GM18870 (cell line): Measurements from ENCODE around the gene SORBS1.

Source experiments
- ATAC-seq: cut with Tn5 transposase; IDR thresholded peaks from one replicate; pipeline ENCODE4 v1.9.1; 2021; ENCODE audit warnings: moderate library complexity; ENCODE audit not compliant: unreplicated experiment

The SORBS1 gene

DNA sequence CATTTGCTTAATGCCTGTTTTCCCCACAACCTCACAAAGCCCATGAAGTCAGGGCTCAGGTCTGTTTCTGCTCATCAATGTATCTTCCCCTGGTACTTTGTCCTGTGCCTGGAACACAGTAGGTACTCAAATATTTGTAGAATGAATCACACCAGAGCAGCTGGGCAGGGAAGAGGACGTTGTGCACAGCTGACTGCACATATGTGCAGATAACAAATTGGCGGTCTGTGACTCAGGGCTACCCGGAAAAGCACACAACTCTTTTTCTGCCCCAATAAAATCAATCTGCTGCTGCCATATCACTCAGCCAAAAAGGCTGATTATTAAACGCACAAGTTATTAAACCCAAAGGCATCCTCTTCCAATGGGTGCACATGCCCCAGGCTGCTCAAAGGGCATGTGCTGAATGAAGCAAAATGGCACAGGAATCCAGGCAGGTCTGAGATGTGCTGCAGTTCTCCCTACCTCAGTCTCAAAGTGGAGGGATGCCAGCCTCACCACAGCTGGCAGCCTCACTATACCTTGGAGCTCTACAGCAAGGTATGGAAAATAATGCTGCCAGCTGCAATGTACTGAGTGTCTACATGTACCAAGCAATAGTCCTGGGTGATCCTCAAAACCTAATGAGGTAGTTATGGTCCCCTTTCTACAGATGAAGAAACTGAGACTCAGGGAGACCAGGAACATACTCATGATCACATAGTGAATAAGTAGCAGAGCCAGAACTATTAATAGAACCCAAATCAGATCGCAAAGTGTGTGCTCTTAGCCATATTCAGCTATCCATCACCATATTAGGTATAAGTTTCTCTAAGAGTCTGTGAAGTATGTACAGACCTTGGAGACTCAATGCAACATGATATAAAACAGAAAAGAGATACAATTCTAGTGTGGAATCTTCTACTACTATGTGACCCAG lies 43.4 kb downstream of the SORBS1 start:
- ATAC-seq, result no peak

DNA sequence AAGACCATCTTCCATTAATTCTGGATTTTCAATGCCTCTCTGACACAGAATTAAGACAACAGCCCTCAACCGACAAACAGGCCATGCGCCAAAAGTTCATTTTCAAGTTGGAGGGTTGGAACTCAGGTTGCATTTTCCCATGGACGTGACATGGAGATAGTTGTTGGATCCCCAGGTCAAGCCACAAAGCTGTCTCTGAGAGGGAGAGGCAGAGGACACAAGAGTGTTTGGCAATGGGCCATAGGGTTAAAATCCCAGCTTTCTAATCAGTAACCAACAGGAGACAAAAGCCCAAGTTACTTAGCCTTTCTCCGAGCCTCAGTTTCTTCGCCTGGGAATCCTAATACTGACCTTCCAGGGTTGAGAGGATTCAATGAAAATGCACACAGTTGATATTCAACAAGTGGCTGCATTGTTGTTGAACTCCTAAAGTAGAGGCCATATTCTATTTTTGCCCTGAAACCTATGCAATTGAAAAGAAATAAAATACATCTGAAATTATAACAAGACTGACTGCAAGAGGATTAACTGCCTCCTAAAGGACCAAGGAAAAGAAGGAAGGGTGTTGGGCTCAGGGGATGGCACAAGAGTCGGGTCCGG lies 44.3 kb downstream of the SORBS1 start:
- no peak for ATAC-seq

DNA sequence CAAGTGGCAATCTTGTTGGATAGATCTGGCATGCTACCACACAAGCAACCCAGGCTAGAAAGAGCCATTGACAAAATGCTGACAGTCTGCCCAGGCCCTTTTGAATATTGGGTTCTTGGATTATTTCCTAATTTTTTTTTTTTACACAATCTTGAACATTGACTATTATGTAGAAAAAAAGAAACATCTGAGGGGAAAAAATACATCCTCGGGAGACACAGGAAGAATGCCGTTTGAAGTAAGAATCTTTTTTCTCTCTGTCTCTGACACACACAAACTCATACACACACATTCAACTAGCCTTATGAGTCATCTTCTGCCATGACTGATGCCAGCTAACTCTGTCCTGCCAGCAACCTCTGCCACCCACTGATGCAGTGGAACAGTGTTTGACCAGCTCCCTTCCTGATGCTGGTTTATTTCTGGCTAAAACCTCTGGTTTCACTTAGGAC lies 47.2 kb downstream of the SORBS1 start:
- no peak for ATAC-seq

DNA sequence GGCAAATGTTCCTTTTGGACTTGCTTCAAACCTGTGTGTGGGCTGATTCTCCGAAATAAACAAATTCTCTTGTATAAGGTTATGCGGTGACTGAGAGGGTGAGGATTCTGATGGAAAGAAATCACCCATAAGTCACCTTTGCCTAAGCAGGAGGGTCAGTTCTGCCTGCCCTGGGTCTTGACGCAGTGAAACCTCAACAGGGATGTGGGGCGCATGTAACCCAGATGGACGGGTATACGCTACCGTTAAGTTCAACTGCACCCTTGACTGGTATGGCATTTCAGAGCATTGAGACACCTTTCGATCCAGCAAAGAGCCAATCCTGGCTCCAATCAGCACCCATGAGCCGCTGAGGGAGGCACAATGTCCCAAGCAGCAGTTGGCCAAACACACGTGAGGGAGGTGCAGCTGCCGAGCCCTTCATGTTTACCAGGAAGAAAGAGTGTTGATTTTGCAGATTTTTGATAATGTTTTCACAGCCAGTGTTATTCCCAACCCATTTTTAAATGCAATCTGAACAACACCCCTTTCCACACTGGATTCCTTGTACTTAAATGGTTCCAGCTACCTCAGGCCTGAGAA lies 48.1 kb downstream of the SORBS1 start:
- no peak for ATAC-seq

DNA sequence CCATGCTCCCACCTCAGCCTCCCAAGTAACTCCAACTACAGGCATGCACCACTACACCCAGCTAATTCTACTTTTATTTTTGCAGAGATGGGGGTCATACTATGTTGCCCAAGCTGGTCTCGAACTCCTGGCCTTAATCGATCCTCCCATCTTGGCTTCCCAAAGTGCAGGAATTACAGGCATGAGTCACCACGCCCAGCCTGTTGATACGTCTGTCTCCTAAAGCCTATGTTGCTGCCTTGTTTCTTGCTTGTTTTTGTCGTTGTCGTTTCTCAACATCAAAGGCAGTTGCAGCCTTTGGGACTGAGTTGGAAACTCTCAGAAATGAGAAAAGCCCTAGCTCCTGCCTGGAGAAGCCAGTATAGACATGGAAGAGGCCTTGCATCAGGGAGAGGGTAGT lies 49.9 kb downstream of the SORBS1 start:
- ATAC-seq, result no peak

DNA sequence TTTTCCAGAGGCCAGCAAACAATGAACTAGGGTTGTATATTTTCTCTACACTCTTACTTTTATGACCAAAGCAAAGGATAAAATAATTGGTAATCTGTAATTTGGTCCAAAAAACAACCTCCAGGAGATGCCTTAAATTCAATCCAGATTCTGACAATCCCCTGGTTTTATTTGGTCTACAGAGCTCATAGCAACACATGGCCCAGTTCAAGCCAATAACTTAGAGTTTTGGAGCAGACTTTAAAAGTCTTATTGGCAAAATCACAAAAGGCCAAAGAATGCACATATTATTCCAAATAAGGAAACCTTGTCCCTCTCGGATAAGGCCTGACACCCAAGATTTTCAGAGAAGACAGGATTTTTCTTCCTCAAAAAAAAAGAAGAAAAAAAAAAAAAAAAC lies 51.9 kb downstream of the SORBS1 start:
- ATAC-seq, result no peak

DNA sequence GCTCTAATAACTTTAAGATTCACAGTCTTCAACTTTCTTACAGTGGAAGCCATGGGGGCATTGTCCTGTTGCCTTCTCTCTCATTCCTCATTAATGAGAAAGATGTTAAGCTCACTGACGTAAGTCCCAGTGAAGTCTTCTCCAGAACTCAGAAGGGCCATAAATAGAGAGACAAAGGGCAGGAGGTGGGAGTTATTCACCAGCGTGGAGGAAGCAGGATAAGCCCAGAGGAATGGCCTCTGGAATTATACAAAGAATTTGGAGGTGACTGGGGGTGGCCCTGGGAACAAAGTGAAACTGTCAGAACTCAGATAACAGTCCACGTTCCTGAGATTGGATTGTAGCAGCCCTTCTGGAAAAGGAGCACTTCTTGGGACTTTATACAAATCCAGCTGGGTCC lies 52.4 kb downstream of the SORBS1 start:
- no peak for ATAC-seq

DNA sequence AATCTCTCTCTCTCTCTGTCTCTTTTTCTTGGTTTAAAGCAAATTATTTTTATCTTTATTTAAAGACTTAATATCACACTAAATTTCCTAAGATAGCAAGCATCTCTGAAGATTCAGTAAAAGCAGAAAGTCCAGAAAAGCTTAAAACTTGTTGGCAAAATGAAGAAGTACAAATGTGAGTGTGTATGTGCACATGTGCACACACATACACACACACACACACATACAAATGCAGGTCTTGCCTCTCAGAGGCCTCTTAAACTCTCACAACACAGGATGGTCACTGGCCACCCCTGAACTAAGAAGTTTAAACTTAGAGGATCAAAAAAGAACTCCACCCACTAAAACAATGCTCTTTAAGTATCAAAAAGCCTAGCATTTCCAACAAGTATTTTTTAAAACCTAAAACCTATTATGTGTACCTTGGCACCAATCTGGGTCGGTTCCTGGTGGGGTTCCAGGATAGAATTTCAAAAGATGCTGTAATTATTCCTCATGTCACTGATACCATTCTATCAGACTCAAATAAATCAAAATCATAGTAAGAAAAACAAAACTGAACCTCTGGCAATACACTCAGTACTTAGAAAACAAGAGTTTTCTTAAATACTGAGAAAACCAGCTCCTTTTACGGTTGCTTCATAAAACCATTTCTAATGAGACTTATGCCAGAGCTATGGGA lies 55.0 kb downstream of the SORBS1 start:
- ATAC-seq, result no peak

DNA sequence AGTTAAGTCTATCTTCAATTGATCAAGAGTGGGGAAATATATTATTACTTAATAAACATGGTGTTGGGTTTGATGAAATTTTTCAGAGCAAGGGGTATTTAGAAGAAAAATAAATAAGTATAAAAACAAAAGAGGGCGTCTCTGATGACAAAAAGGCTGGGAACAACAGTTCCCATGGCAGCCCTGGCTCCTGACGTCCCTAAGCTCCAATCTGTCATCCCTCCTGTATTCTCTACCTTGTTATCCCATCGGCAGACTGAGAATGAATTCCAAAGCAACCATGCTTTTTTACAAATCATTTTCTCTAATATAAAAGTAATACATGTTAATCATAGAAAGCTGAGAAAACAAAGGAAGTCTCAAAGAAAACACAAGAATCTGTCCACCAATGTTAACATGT lies 55.5 kb downstream of the SORBS1 start:
- ATAC-seq, result no peak

DNA sequence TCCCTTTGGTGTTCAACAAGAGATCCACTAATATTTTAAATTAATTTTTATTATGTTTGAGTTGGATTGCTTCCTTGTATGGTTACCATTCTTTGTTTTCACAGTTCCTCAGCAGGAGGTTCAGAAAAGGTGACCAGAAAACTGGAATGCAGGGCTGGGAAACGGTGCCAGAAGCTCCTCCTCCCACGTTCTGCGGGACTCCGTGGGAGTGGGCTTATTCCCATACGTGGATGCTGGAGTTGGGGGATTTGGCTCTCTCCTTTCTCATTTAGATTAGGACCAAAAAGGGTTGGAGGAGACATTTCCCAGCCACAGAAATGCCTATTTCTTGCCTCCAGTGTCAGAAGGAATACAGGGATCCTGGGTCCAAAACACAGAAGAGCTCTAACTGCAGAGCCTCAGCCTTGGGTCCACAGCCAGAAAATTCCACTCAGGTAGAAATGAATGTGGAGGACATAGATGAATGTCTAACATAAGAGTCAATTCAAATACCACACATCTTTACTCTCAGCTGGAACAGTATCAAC lies 56.0 kb downstream of the SORBS1 start:
- no peak for ATAC-seq

DNA sequence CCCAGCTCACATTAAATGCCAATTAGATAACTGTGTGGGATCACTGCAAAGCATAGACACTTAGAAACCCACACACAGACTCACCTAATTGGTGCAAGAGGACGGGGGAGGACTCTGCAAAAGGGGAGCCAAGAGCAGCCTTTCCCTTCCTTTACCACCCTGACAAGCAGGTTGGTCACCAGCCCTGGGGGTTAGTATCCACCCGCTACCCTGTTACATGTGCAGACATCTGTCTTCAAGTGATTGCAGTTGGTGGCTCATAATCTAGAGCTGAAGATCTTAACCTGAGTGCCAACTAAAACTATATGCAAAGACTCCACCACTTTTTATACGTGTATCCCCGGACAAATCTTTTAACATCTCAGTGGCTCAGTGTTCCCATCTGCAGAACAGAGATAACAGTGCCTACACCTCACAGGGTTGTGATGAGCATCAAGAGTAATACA lies 56.9 kb downstream of the SORBS1 start:
- ATAC-seq, result no peak

DNA sequence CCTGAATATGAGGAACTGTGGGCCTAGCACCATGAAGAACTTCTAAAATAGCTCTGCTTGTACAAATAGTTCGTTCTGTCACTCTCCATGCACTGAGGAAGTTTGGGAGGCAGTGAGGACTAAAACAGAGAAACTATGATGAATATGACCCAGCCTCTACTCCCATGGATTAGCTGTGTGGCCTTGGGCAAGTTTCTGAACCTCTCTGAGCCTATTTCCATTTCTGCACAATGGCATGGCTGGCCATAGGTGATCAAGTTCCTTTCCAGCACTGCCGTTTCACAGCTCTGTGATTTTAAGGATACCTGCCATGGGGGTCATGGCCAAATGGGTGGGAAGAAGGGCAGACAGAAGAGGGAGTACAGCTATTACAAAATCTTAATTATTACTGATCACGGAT lies 57.6 kb downstream of the SORBS1 start:
- ATAC-seq, result no peak

DNA sequence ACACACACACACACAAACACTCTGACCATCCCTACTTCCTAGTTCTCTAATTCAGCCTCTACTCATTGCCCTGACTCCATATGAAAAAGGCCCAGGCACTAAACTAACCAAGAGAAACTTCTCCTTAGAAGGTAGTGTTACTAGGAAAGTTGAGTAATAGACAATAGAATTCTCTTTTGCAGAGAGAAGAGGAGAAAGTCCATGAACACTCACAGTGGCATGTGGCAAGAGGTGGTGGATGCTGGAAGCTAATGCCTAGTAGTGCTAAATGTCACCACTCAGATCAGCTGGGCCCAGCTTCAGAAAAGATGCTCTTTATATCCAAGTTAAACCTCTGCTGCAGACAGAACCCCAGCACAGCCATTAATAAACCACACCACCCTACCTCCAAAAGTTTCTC lies 58.2 kb downstream of the SORBS1 start:
- no peak for ATAC-seq

DNA sequence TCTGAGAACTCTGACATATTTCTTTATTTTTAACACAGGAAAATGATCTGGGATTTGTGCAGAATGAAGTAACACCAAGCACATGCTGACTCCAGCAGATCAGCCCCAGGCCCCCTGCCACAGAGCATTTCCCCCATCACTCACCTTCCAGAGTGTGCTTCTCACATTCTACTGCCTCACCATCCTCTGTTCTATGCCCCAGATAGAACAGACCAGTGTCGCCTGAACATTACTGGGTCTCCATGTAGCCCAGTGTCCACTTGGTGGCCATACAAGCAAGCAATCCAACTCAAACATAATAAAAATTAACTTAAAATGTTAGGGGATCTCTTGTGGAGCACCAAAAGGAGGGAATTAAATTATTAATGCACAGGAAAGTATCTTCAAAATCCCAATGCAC lies 58.8 kb downstream of the SORBS1 start:
- no peak for ATAC-seq

DNA sequence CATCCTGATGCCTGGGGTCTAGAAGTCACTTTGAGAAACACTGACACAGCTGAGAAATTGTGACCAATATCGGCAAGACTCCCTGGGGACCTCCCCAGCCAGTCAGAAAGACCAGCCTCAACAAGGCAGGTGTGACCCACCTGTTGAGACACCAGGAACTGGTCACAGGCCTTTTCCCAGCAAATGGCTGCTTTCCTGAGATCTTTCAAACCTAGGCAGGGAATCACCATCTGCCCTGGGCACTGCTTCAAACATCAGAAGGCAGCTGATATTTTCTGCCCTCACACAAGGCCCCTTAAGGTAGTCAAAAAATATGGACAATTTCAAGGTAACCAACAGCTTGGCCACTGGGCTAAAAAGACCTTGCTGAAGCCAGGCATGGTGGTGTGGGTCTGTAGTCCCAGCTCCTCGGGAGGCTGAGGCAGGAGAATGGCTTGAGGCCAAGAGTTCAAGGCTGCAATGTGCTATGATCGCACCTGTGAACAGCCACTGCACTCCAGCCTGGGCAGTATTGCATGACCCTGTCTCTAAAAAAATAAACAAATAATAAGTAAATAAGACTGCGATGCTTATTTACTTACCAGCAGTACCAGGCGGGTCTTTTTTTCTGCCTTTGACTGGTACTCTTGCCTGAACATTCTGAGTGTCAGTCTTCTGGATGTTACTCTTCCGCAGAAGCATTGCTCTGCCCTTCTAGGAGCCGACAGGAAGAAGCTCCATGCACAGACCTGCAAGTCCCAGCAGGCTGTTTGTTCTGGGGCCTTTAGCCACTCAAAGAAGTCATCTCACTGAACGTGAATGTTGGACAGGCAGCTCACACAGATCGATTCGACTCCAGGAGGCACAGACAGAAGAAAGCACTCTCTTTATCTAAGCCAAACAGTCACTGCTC lies 59.7 kb downstream of the SORBS1 start:
- no peak for ATAC-seq

DNA sequence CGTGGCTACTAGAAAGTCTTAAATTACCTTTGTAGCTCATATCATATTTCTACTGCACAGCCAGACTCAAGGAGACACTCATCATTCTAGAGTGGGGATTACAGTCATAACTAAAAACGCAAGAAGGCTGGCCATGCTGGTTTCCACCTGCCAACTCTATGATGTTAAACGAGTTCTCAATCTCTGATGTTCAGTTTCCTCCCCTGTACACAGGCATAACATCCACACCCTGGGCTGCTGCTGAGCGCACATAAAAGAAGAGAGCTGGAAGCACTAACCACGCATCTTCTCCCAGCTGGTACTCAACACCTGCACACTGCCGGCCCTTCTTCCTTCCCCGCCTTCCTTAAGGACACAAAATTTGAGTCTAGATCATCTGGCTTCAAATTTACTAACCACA lies 60.5 kb downstream of the SORBS1 start:
- ATAC-seq, result no peak

DNA sequence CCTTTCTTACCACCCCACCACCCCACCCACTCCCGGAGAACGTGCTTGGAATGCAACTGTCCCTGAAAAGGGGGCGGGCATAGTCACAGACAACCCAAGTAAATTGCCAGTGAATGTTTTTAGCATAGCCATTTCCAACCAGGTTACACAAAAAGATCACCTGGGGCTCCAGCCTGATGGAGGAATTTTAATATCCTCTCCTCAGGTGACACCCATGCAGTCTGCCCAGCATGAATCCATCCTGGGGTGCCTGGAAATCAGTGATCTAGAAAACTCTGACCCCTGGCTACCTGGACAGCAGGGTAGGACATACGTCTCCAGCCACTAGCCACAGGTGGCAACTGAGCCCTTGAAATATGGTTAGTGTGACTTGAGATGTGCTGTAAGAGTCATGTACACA lies 61.1 kb downstream of the SORBS1 start:
- ATAC-seq, result no peak

DNA sequence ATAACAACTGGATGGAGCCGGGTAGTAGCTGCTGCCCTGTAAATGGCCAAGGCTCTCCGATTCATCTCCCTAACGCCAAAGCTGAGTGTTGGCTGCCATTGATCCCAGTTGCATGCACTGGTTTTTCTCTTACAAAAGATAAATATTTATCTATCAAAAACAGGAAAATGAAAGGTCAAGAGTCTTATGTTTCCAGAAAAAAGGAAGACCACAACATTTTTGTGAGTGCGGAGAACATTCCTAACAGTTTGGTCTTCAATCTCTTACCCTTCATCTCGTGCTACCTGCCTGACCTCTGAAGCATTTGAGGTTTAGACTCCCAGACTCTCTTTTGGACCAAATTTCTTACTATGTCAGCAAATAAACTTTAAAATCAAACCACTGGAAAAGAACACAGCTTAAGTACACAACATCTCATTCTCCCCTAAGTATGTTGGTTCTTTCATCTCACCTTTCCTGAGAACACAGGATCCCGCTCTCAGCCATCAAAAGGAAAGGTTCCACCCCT lies 61.6 kb downstream of the SORBS1 start:
- no peak for ATAC-seq

DNA sequence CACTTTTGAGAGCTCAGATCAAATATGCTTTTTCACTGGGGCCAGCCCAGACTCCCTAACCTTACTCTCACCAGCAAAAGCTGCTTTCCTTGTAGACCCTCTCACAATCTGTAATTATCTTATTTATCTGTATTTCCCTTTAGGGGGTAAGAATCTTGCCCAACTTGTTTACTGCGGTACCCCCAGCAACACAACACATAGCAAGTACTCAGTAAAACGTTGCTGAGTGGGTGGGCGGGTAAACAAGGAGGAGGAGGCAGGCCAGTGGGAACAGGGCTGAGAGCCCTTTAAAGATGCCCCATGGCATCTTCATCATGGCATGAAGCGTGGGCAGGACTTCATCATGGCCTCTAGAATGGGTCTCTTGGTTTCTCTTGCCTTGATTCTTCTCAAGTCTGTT lies 64.2 kb downstream of the SORBS1 start:
- ATAC-seq, result no peak
